K562 (cell line): ENCODE data around the gene TMEM181. TPM values are rescaled to one million over a fixed set of nuclear protein-coding genes. Genes with fewer than 3 reads are reported as not detected.

Experiments used
- ATAC-seq: fragments of 200-7000 bp; cut with Tn5 transposase; 3 replicates; pipeline ENCODE4 v1.9.1; 2020; ENCODE audit warnings: moderate library complexity
- BruUV-seq: library from RNA; stranded (reverse); fragments of 400-500 nt; replicated peaks from 2 replicates; lab custom pipeline; 2021; lab: Mats Ljungman, UMichigan
- CTCF ChIA-PET: fragments of 300-600 bp; formaldehyde crosslinking; extraction: SDS; loops from one replicate; lab custom pipeline; 2021; ENCODE audit warnings: low intra/inter-chr PET ratio; lab: Yijun Ruan, JAX
- POLR2A ChIA-PET: fragments of 300-600, 350-650 bp; sonication (Branson Sonifier 250); formaldehyde crosslinking; extraction: SDS; loops from one replicate; lab custom pipeline; 2021; ENCODE audit warnings: antibody characterized with exemption, inconsistent platforms; lab: Yijun Ruan, JAX
- DNase-seq, 4 experiments: peaks; one replicate each; pipeline versions ENCODE4 v3.0.0 to v3.0.0-alpha.2; 2011 to 2018; ENCODE audit warnings: low spot score in 3 of 4, mixed read lengths in 3 of 4; ENCODE audit errors: extremely low read depth in 1 of 4
- FAIRE-seq: peaks from 2 replicates; lab custom pipeline; 2011; peaks lifted over from hg19 to GRCh38; lab: Jason Lieb, UNC
- H2AFZ ChIP-seq: 2 replicates; pipeline ENCODE4 v1.6.0; 2011; ENCODE audit warnings: low read depth, low read length, control low read depth, inconsistent platforms
- H3K27ac ChIP-seq: fragments of 200-600 bp; 3 replicates; pipeline ENCODE4 v1.8.0; 2011; ENCODE audit warnings: low read depth, mild to moderate bottlenecking, control low read depth, inconsistent platforms, low read length, moderate library complexity, mixed read lengths; ENCODE audit errors: extremely low read depth
- H3K27me3 ChIP-seq, 2 experiments: fragments of 300-600 bp in 1 of 2; 2 replicates in 1 of 2; 3 replicates in 1 of 2; pipeline versions ENCODE4 v1.6.0 to v1.8.0; 2011; ENCODE audit warnings: inconsistent platforms in 2 of 2, low read length in 2 of 2, mild to moderate bottlenecking in 1 of 2, mixed read lengths in 1 of 2, moderate library complexity in 1 of 2; ENCODE audit not compliant: control insufficient read depth in 2 of 2, insufficient read depth in 2 of 2
- H3K36me3 ChIP-seq: fragments of 300-600 bp; 3 replicates; pipeline ENCODE4 v1.8.0; 2011; ENCODE audit warnings: mild to moderate bottlenecking, low read length, inconsistent platforms; ENCODE audit not compliant: control insufficient read depth, insufficient read depth
- H3K4me1 ChIP-seq, 2 experiments: fragments of 200-600 bp in 1 of 2; replicated peaks in 1 of 2; 2 replicates in 1 of 2; 3 replicates in 1 of 2; pipeline versions ENCODE4 v1.5.1 to v1.8.0; 2011; ENCODE audit warnings: inconsistent platforms in 2 of 2, low read length in 2 of 2, mild to moderate bottlenecking in 1 of 2, mixed read lengths in 1 of 2, moderate library complexity in 1 of 2; ENCODE audit not compliant: control insufficient read depth in 2 of 2, insufficient read depth in 2 of 2
- H3K4me2 ChIP-seq: 2 replicates; pipeline ENCODE4 v1.6.1; 2011; ENCODE audit warnings: low read length, control low read depth, inconsistent platforms, mixed read lengths; ENCODE audit not compliant: insufficient read depth
- H3K4me3 ChIP-seq: fragments of 200-600 bp; sonication (generic), shearing (Covaris generic); 2 replicates; pipeline ENCODE4 v1.5.1; 2016; ENCODE audit warnings: control low read depth, inconsistent platforms
- H3K79me2 ChIP-seq: fragments of 200-600 bp; 3 replicates; pipeline ENCODE4 v1.8.0; 2011; ENCODE audit warnings: low read length, inconsistent platforms; ENCODE audit not compliant: control insufficient read depth, insufficient read depth
- H3K9ac ChIP-seq, 2 experiments: 2 replicates each; pipeline versions ENCODE4 v1.6.0 to v1.6.1; 2011; ENCODE audit warnings: low read depth in 2 of 2, low read length in 2 of 2, control low read depth in 1 of 2, inconsistent platforms in 1 of 2, mild to moderate bottlenecking in 1 of 2, mixed read lengths in 1 of 2; ENCODE audit not compliant: insufficient read depth in 1 of 2
- H3K9me1 ChIP-seq: one replicate; pipeline ENCODE4 v1.6.0; 2011; ENCODE audit warnings: inconsistent platforms, mild to moderate bottlenecking, low read length, moderate library complexity; ENCODE audit not compliant: control insufficient read depth, insufficient read depth
- H3K9me3 ChIP-seq: replicated peaks from 2 replicates; pipeline ENCODE4 v1.5.1; 2011; ENCODE audit warnings: low read depth, low read length, inconsistent platforms; ENCODE audit not compliant: control insufficient read depth, insufficient read depth
- H4K20me1 ChIP-seq: replicated peaks from 2 replicates; pipeline ENCODE4 v1.6.1; 2011; ENCODE audit warnings: low read length, inconsistent platforms, mixed read lengths; ENCODE audit not compliant: control insufficient read depth, insufficient read depth
- CC2D1A ChIP-seq: fragments of 450-650 bp; IDR thresholded peaks from 2 replicates; pipeline ENCODE4 v1.6.1; 2017; ENCODE audit warnings: mild to moderate bottlenecking
- ETV6 ChIP-seq, 3 experiments: fragments of 150-350 bp in 1 of 3; sonication (generic) in 1 of 3; formaldehyde crosslinking in 1 of 3; IDR thresholded peaks; 2 replicates each; pipeline versions ENCODE4 v1.6.1 to v1.8.0; 2014 to 2022; ENCODE audit warnings: borderline replicate concordance in 2 of 3, low read depth in 2 of 3, antibody characterized with exemption in 1 of 3, low read length in 1 of 3, mild to moderate bottlenecking in 1 of 3, missing genetic modification reagents in 1 of 3
- SIRT6 ChIP-seq: IDR thresholded peaks from one replicate; pipeline ENCODE4 v1.6.1; 2012; ENCODE audit warnings: low read depth, mild to moderate bottlenecking, control low read depth, inconsistent platforms, low read length, moderate library complexity
- ZNF696 ChIP-seq: fragments of 250-450 bp; sonication (Bioruptor Pico); conservative IDR thresholded peaks from 2 replicates; pipeline ENCODE4 v1.4.0; 2020; ENCODE audit warnings: mild to moderate bottlenecking, moderate library complexity
- ZZZ3 ChIP-seq: fragments of 450-650 bp; IDR thresholded peaks from 2 replicates; pipeline ENCODE4 v1.6.1; 2016; ENCODE audit warnings: antibody characterized with exemption, mild to moderate bottlenecking, moderate library complexity
- WGBS: fragments of 100-300 bp; shearing (Covaris generic); methylation state at CpG from one replicate; pipeline ENCODE4 v1.1.6; 2016; ENCODE audit warnings: low coverage, mixed read lengths; ENCODE audit not compliant: insufficient coverage; ENCODE audit errors: missing lambda C conversion rate; 5-methylcytosine and 5-hydroxymethylcytosine counted together
- in situ Hi-C: fragments of 300-500 bp; cut with MboI; formaldehyde crosslinking; loops from 4 replicates; pipeline ENCODE4 v1.15.0; 2018; ENCODE audit warnings: inconsistent platforms, mixed read lengths
- intact Hi-C: fragments of 100-400 bp; cut with micrococcal nuclease; formaldehyde crosslinking; loops from 2 replicates; pipeline ENCODE4 v1.14.2; 2022
- polyA plus RNA-seq, 8 experiments: library from polyadenylated mRNA; depleted of rRNA in 4 of 8; stranded (reverse) in 5 of 8; unstranded in 3 of 8; fragments of >200 nt; fragmentation: Nextera tagmentation in 2 of 8; fragmentation: Illumina TruSeq in 1 of 8; extraction: Ambion mirVana in 2 of 8; extraction: Trizol in 1 of 8; gene quantifications; 2 replicates each; pipeline versions ENCODE4 v1.2.1 to v1.2.3, GENCODE V29; 2011 to 2014; ENCODE audit warnings: inconsistent platforms in 1 of 8, missing spikeins in 1 of 8
- total RNA-seq, 7 experiments: library from RNA; depleted of rRNA in 6 of 7; stranded (reverse); fragments of >200 nt in 6 of 7; fragmentation: Illumina TruSeq in 2 of 7; extraction: Trizol in 2 of 7; gene quantifications; 2 replicates each; pipeline versions ENCODE4 v1.2.1 to v1.2.3, GENCODE V29; 2011 to 2021; ENCODE audit warnings: low replicate concordance in 1 of 7
- TF ChIP-seq, protein P1 (sequence below): sonication (generic); formaldehyde crosslinking; IDR thresholded peaks from 2 replicates; pipeline ENCODE4 v1.8.1; 2023; ENCODE audit warnings: missing genetic modification reagents, mild to moderate bottlenecking, borderline replicate concordance
- TF ChIP-seq, protein P2 (sequence below): fragments of 450-650 bp; IDR thresholded peaks from 2 replicates; pipeline ENCODE4 v1.6.1; 2016; ENCODE audit warnings: missing biosample characterization, missing genetic modification characterization
- TF ChIP-seq, protein P3 (sequence below): fragments of 250-450 bp; sonication (Bioruptor Pico); IDR thresholded peaks from 2 replicates; pipeline ENCODE4 v1.5.0; 2022; ENCODE audit warnings: mild to moderate bottlenecking

The TMEM181 gene
- total and polyA plus RNA-seq, 9 of the 15 experiments (the other 6 are each of a cell fraction or from before 2014, with no cell fraction given), result 5.6 to 27.2 (median 19.9) TPM

DNA sequence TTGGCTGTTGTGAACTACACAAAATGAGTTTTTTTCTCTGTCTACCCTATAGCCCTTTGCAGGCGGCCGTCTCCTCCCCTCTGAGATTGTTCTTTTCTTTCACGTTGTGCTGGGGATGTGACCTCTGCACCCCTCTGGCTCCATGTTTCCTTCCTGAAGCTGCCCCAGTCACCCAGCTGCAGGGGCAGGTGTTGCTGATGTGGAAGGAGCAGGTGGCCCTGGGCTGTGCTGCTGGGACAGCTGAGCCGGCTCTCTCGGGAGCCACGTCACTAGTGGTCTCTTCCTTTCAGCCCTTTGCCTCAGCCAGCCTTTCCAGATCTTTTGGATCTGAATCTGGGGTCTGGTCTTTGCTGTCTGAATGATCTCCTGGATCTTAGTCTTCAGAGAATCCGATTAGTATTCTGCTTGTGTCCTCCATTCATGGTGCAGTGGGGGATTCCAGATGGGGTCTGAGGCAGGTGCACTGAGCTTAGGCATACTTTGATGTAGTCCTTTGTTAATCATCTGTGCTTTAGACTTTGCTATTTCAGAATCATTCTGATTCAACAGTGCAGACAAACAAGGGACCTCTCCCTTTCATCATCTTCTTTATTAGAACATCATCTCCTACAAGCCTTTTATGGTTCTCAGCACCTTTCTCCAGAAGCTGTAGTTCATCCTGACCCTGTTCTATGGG, 31.4 kb downstream of the TMEM181 start:
- ATAC-seq, result no peak
- in situ Hi-C loops, result no loop called here
- no peak for DNase-seq
- no peak overlapping the region for H3K27ac ChIP-seq
- no peak overlapping the region for H2AFZ ChIP-seq
- no peaks in the 10 kb centered on the region for H4K20me1 ChIP-seq
- no peaks in the 10 kb centered on the region for H3K9me3 ChIP-seq
- no peaks in the 10 kb centered on the region for H3K9me1 ChIP-seq
- ChIA-PET POLR2A (interaction anchor here (0.6 kb wide), 1 partner anchor 317 kb away, joined by 4 read pairs; no protein-coding TSS in a partner anchor), CTCF (no interaction called here)
- no TSS peak for BruUV-seq
- H3K4me2 ChIP-seq, result no peak overlapping the region
- no peaks in the 10 kb centered on the region for H3K4me1 ChIP-seq
- no peak for FAIRE-seq
- H3K79me2 ChIP-seq, result no peaks in the 10 kb centered on the region
- peaks cover 93% of the 10 kb centered on the region for H3K36me3 ChIP-seq
- no peak overlapping the region for H3K4me3 ChIP-seq
- WGBS, result 80% methylated on average over 7 of the region's 7 CpGs
- intact Hi-C loops, result no loop called here
- H3K9ac ChIP-seq, result 0 out of 4 replicates have a peak overlapping the region, but pooled peaks of 1 of the 2 experiments have one; percentile 38
- no peaks in the 10 kb centered on the region for H3K27me3 ChIP-seq
- TF ChIP-seq ETV6 (IDR thresholded peaks at IDR 0.05; ENCODE audit: borderline replicate concordance in 1 of 2, low read depth in 2 of 2, low read length in 1 of 2) (no peak), ETV6 (CRISPR knock-in tag; IDR thresholded peaks at IDR 0.05; ENCODE audit: borderline replicate concordance) (no peak), ZZZ3 (no peak), CC2D1A (no peak), ZNF696 (CRISPR knock-in tag) (no peak), SIRT6 (no peak)
- TF ChIP-seq, protein P1, sequence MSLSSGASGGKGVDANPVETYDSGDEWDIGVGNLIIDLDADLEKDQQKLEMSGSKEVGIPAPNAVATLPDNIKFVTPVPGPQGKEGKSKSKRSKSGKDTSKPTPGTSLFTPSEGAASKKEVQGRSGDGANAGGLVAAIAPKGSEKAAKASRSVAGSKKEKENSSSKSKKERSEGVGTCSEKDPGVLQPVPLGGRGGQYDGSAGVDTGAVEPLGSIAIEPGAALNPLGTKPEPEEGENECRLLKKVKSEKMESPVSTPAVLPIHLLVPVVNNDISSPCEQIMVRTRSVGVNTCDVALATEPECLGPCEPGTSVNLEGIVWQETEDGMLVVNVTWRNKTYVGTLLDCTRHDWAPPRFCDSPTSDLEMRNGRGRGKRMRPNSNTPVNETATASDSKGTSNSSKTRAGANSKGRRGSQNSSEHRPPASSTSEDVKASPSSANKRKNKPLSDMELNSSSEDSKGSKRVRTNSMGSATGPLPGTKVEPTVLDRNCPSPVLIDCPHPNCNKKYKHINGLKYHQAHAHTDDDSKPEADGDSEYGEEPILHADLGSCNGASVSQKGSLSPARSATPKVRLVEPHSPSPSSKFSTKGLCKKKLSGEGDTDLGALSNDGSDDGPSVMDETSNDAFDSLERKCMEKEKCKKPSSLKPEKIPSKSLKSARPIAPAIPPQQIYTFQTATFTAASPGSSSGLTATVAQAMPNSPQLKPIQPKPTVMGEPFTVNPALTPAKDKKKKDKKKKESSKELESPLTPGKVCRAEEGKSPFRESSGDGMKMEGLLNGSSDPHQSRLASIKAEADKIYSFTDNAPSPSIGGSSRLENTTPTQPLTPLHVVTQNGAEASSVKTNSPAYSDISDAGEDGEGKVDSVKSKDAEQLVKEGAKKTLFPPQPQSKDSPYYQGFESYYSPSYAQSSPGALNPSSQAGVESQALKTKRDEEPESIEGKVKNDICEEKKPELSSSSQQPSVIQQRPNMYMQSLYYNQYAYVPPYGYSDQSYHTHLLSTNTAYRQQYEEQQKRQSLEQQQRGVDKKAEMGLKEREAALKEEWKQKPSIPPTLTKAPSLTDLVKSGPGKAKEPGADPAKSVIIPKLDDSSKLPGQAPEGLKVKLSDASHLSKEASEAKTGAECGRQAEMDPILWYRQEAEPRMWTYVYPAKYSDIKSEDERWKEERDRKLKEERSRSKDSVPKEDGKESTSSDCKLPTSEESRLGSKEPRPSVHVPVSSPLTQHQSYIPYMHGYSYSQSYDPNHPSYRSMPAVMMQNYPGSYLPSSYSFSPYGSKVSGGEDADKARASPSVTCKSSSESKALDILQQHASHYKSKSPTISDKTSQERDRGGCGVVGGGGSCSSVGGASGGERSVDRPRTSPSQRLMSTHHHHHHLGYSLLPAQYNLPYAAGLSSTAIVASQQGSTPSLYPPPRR (CRISPR knock-in tag), result no peak
- TF ChIP-seq, protein P2, sequence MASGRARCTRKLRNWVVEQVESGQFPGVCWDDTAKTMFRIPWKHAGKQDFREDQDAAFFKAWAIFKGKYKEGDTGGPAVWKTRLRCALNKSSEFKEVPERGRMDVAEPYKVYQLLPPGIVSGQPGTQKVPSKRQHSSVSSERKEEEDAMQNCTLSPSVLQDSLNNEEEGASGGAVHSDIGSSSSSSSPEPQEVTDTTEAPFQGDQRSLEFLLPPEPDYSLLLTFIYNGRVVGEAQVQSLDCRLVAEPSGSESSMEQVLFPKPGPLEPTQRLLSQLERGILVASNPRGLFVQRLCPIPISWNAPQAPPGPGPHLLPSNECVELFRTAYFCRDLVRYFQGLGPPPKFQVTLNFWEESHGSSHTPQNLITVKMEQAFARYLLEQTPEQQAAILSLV (tag), result no peak
- TF ChIP-seq, protein P3, sequence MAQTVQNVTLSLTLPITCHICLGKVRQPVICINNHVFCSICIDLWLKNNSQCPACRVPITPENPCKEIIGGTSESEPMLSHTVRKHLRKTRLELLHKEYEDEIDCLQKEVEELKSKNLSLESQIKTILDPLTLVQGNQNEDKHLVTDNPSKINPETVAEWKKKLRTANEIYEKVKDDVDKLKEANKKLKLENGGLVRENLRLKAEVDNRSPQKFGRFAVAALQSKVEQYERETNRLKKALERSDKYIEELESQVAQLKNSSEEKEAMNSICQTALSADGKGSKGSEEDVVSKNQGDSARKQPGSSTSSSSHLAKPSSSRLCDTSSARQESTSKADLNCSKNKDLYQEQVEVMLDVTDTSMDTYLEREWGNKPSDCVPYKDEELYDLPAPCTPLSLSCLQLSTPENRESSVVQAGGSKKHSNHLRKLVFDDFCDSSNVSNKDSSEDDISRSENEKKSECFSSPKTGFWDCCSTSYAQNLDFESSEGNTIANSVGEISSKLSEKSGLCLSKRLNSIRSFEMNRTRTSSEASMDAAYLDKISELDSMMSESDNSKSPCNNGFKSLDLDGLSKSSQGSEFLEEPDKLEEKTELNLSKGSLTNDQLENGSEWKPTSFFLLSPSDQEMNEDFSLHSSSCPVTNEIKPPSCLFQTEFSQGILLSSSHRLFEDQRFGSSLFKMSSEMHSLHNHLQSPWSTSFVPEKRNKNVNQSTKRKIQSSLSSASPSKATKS, result no peak
